Fibroblast of pulmonary artery (primary cell): ENCODE measurements around the gene ETS2.

Experiments
- DNase-seq: peaks from one replicate; pipeline ENCODE4 v3.0.0-alpha.2; 2010; ENCODE audit warnings: low read depth
- H3K4me3 ChIP-seq: replicated peaks from 2 replicates; pipeline ENCODE4 v1.5.1; 2011; ENCODE audit warnings: low read depth, mild to moderate bottlenecking, control low read depth, low read length, moderate library complexity
- TF ChIP-seq, protein P1 (sequence below): IDR thresholded peaks from 2 replicates; pipeline ENCODE4 v1.5.1; 2011; ENCODE audit warnings: mild to moderate bottlenecking, control low read depth, low read length, inconsistent platforms; ENCODE audit errors: missing control alignments

The ETS2 gene

DNA sequence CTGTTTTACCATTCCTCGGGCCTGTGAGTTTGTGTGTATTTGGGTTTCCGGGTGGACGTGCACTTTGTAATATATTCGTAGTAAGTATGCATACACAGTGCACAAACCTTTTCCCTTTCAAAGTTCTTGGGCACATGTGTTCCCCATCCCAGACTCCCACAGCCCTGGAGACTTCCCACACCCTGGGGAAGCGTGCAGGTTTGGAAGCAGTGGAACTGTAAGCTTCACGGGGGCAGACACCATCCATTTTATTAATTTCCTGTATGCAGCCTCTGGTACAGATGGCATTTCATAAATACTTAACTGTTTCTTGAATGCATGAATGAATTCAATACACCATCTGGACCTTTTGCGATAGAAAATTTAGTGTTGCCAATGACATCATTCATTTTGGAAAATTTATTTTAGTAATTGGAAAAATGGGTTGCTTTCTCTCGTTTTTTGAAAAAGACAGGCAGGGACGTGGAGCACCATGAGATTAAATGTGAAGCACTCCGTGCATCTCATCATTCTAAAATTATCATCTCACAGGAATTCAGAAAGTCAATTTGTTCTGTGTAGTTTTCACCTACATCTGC is 10.8 kb downstream of the ETS2 start:
- no peak overlapping the region for H3K4me3 ChIP-seq
- DNase-seq: no peak
- TF ChIP-seq, protein P1, sequence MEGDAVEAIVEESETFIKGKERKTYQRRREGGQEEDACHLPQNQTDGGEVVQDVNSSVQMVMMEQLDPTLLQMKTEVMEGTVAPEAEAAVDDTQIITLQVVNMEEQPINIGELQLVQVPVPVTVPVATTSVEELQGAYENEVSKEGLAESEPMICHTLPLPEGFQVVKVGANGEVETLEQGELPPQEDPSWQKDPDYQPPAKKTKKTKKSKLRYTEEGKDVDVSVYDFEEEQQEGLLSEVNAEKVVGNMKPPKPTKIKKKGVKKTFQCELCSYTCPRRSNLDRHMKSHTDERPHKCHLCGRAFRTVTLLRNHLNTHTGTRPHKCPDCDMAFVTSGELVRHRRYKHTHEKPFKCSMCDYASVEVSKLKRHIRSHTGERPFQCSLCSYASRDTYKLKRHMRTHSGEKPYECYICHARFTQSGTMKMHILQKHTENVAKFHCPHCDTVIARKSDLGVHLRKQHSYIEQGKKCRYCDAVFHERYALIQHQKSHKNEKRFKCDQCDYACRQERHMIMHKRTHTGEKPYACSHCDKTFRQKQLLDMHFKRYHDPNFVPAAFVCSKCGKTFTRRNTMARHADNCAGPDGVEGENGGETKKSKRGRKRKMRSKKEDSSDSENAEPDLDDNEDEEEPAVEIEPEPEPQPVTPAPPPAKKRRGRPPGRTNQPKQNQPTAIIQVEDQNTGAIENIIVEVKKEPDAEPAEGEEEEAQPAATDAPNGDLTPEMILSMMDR: no peak

DNA sequence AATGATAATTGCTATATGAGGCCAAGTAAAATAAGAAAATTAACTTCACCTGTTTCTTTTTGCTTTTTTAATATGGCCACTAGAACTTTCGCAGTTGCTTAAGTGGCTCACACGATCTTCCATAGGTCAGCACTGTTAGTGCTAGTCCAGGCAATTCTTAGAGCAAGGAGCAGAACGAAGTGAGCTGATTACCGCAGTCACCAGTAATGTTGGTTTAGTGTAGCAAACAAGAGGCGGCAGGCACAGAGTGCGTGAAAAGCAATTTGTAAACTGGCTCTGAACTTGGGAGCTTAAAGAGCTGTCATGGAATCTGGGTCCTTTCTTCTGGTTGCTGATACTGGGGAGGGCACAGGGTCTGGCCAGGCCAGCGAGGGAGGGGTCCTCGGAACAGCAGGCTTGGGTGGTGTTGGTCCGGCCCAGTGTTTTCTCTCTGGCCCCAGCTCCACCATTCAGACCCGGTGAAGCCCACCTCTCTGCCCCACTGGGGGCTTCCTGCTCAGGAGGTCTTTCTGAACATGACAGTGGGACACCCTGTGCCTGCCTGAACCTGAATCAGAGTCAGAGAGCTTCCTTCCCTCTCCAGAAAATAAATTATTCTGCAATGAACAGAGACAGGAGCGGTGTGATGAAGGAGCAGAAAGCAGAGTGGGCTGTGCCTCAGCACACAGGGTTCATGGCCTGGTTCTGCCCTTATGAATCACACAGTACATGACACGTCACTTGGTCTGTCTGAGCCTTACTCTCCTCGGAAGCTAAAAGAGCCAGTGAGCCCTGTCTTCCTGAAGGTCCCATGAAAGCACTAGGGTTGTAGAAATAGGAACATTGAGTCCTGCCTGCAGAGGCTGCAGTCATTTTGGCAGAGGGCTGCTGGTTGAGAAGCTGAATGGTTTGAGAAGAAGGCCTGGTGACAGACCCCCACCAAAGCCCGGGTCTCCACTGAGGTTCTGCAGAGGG is 11.9 kb downstream of the ETS2 start:
- DNase-seq: peak; percentile 68
- no peak overlapping the region for H3K4me3 ChIP-seq
- TF ChIP-seq, protein P1: no peak

GRCh38 chr21:38818325-38818723 is 12.6 kb downstream of the ETS2 start:
- DNase-seq: no peak
- TF ChIP-seq, protein P1: no peak
- H3K4me3 ChIP-seq: no peak overlapping the region

DNA sequence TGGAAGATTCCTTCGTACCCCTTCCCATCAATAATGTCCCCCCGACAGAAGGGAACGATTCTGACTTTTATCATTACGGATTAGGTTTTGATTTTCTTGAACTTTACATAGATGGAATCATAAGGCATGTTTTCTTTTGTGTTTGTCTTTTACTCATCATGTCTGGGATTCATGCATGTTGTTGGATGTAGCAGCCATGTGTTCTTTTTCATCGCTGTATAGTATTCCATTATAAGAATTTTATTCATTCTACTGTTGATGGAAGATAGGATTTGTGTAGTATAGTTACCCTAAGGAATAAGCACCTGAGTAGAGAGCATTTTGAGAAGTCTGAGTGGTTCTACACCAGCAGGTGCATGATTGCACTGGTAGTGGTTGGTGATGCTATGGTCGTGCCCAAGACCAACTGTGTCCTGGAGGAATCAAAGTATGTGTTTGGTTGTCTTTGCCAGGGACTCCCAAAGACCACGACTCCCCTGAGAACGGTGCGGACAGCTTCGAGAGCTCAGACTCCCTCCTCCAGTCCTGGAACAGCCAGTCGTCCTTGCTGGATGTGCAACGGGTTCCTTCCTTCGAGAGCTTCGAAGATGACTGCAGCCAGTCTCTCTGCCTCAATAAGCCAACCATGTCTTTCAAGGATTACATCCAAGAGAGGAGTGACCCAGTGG is 13.5 kb downstream of the ETS2 start:
- TF ChIP-seq, protein P1: no peak
- DNase-seq: no peak
- no peak overlapping the region for H3K4me3 ChIP-seq

DNA sequence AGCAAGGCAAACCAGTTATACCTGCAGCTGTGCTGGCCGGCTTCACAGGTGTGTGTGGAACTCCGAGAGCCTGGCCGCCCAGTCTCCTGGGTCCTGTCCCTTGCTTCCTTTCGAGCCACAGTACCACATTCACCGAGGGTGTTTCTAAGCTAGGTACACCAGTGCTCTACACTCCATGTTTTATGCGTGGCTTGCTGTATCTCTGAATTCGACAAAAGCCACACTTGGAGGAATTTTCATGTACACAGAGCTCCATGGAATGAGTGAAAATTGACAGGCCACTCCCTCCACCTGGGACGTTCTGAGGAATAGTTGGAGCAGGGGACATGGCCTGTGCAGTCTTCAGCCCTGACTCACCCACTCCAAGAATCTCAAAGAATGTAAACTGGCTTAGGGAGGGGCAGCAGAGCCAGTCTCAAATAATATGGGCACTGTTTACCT is 14.0 kb downstream of the ETS2 start:
- no peak for DNase-seq
- no peak overlapping the region for H3K4me3 ChIP-seq

DNA sequence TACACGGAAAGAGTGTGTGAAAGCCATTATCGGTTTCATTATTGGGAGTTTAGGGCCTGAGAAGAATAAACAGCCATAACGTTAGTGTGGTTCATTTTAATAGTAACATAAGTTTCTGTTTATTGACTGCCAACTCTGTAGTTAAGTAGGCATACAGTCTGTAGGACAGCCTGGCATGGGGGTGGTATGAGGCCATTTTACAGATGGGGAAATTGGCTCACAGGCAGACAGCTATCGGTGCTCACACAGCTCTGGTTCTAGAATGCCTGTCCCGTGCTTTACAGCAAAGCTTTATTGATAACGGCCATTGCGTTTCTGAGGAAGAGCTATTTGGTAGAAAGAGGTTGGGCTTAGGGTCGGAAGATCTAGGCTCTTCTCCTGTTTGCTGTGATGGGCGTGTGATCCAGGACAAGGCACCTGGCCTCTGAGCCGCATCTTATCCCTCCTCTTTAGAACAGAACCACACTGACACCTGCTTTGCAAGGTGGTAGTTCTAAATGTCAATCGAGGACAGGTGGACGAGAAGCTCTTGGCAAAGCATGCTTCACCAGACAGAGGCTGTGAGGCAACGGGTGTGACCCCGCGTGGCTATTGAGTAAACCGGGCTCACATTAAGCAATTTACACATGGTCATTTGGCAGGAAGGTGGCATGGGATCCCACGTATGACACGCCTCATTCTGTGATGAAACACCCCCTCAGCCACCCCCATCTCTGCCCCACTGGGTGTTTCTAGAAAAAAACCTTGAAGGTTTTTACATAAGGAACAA is 14.9 kb downstream of the ETS2 start:
- TF ChIP-seq, protein P1: no peak
- no peak overlapping the region for H3K4me3 ChIP-seq
- DNase-seq: no peak

More for the DNA sequence above, 14.0 kb downstream of the ETS2 start:
- TF ChIP-seq, protein P1: no peak
